ENCODE data around the gene NDUFA9. TPM values are rescaled to one million over a fixed set of nuclear protein-coding genes. Genes with fewer than 3 reads are reported as not detected.

Gene NDUFA9
- total RNA-seq, 6 donors from 2014 or later: 9.4 to 74.3 (median 32.4) TPM

DNA sequence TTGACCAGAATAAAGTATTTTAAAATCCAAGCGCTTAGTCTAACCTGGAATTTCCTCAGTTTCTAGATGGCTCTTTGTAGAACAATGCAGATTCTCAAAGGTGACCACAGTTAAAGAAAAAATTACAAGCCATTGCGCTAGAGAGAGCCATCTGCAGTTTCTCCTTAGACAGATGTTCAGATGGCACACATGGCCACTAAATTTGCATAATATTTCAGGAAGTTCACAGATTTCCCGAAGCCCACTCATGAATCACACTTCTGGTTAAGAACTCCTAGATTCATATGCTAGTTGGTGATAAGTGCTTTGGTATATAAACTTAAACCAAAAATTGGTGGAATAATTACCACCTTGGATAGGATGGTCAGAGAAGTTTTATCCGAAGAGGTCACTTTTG is 812 bp upstream of the NDUFA9 start:
- TF ChIP-seq POLR2AphosphoS5 (IDR thresholded peaks at IDR 0.05) (no peak), EP300 (IDR thresholded peaks at IDR 0.05) (no peak), POLR2A (IDR thresholded peaks at IDR 0.05) (no peak)
- TF ChIP-seq, protein P1, sequence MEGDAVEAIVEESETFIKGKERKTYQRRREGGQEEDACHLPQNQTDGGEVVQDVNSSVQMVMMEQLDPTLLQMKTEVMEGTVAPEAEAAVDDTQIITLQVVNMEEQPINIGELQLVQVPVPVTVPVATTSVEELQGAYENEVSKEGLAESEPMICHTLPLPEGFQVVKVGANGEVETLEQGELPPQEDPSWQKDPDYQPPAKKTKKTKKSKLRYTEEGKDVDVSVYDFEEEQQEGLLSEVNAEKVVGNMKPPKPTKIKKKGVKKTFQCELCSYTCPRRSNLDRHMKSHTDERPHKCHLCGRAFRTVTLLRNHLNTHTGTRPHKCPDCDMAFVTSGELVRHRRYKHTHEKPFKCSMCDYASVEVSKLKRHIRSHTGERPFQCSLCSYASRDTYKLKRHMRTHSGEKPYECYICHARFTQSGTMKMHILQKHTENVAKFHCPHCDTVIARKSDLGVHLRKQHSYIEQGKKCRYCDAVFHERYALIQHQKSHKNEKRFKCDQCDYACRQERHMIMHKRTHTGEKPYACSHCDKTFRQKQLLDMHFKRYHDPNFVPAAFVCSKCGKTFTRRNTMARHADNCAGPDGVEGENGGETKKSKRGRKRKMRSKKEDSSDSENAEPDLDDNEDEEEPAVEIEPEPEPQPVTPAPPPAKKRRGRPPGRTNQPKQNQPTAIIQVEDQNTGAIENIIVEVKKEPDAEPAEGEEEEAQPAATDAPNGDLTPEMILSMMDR (IDR thresholded peaks at IDR 0.05): no peak
- Histone ChIP-seq H3K9me3 (no peaks in the 10 kb centered on the region), H3K27ac (peak overlapping the region; percentile 86 to 93 (median 89)), H3K27me3 (no peaks in the 10 kb centered on the region), H3K4me1 (peaks cover 15 to 36% (median 23%) of the 10 kb centered on the region in 4 donors), H3K36me3 (no peaks in the 10 kb centered on the region), H3K4me3 (peak overlapping the region; percentile 50 to 89 (median 62))
- 24 to 33% methylated on average over 4 of the region's 4 CpGs for WGBS, 2 donors
- no peak for DNase-seq
- ATAC-seq (ENCODE audit: low FRiP score in 2 of 2): peak in 1 of 2 donors; percentile 43

DNA sequence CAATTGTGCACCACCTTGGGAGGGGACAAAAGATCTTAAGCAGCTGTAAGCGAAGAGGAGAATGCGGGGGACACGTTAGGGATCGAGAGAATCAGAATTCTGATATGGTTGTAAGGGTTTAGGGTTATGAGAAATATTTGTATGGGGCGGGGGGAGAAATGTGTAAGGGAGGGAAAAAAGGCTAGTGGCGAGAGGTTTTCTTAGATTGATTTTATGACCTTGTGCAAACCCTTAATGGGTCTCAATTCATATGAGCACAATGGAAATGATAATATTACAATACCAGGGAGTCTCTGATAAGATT is 396 bp downstream of the NDUFA9 start:
- Histone ChIP-seq H3K4me1 (peaks cover 15 to 38% (median 23%) of the 10 kb centered on the region in 4 donors), H3K27me3 (no peaks in the 10 kb centered on the region), H3K4me3 (peak overlapping the region; percentile 50 to 89 (median 62)), H3K27ac (peak overlapping the region; percentile 86 to 93 (median 89)), H3K9me3 (no peaks in the 10 kb centered on the region), H3K36me3 (peaks cover 0 to 2% (median 0%) of the 10 kb centered on the region in 4 donors)
- DNase-seq: no peak
- WGBS, 2 donors: 0 to 1% methylated on average over 6 of the region's 6 CpGs
- no peak for ATAC-seq (ENCODE audit: low FRiP score in 2 of 2)
- TF ChIP-seq, protein P1 (IDR thresholded peaks at IDR 0.05): no peak
- TF ChIP-seq POLR2AphosphoS5 (IDR thresholded peaks at IDR 0.05) (no peak), POLR2A (IDR thresholded peaks at IDR 0.05) (no peak), EP300 (IDR thresholded peaks at IDR 0.05) (no peak)

DNA sequence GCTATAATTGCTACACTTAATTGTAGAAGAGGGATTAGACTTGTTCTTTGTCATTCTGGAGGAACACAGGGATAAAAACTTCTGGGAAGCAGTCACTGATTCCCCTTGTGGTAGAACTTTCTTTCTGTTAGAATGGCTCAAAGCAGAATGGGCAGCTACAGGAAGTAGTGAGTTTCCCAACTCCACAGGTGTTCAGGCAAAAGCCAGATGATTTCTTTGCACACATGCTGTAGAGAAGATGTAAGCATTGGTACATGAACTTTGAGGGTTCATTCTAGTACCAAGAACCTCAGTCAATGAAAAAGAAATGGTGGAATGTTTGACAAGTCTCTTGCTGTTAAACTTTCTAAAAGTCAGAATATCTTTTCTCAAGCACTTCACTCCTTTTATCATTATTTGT is 4.3 kb downstream of the NDUFA9 start:
- H3K4me3 ChIP-seq: no peak overlapping the region
- no peak overlapping the region for H3K27ac ChIP-seq
- no peaks in the 10 kb centered on the region for H3K9me3 ChIP-seq
- no peaks in the 10 kb centered on the region for H3K27me3 ChIP-seq
- H3K4me1 ChIP-seq: peaks cover 9 to 32% (median 16%) of the 10 kb centered on the region in 4 donors
- TF ChIP-seq, protein P1 (IDR thresholded peaks at IDR 0.05): no peak
- TF ChIP-seq POLR2A (IDR thresholded peaks at IDR 0.05): no peak
- no peak for TF ChIP-seq POLR2AphosphoS5 (IDR thresholded peaks at IDR 0.05)
- no peak for TF ChIP-seq EP300 (IDR thresholded peaks at IDR 0.05)
- DNase-seq (no peak), ATAC-seq (ENCODE audit: low FRiP score in 2 of 2) (no peak)
- H3K36me3 ChIP-seq: peaks cover 5 to 41% (median 34%) of the 10 kb centered on the region in 4 donors

DNA sequence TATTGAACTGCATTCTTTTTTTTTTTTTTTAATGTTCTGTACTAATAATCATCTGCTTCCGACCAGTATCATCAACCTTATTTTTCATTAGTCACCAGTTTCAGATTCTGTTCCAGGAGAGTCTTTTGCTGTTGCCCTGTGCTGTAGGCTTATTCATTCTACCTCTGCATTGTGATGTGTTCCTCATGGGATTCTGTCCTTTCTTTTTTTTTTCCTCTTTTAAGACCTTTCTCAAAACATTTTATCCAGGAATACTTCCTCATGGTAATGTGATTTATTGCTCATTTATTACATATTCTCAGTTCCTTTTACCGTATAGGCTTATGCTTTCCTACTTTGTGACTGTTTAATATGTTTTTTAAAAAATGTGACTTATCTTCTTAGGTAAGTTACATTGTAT is 4.8 kb downstream of the NDUFA9 start:
- H3K9me3 ChIP-seq: no peaks in the 10 kb centered on the region
- 76 to 77% methylated on average over 2 of the region's 2 CpGs for WGBS, 2 donors
- H3K27me3 ChIP-seq: no peaks in the 10 kb centered on the region
- H3K4me1 ChIP-seq: peaks cover 9 to 32% (median 15%) of the 10 kb centered on the region in 4 donors
- H3K36me3 ChIP-seq: peaks cover 9 to 45% (median 38%) of the 10 kb centered on the region in 4 donors
- no peak for DNase-seq
- TF ChIP-seq POLR2AphosphoS5 (IDR thresholded peaks at IDR 0.05) (no peak), EP300 (IDR thresholded peaks at IDR 0.05) (no peak), POLR2A (IDR thresholded peaks at IDR 0.05) (no peak)
- TF ChIP-seq, protein P1 (IDR thresholded peaks at IDR 0.05): no peak
- no peak overlapping the region for H3K4me3 ChIP-seq
- H3K27ac ChIP-seq: no peak overlapping the region
- no peak for ATAC-seq (ENCODE audit: low FRiP score in 2 of 2)

- 48 to 58% methylated on average over 3 of the region's 3 CpGs for WGBS, 2 donors
- H3K4me3 ChIP-seq: no peak overlapping the region
- no peak for ATAC-seq (ENCODE audit: low FRiP score in 2 of 2)
- no peak overlapping the region for H3K27ac ChIP-seq
- TF ChIP-seq, protein P1 (IDR thresholded peaks at IDR 0.05): no peak
- TF ChIP-seq POLR2AphosphoS5 (IDR thresholded peaks at IDR 0.05) (no peak), POLR2A (IDR thresholded peaks at IDR 0.05) (no peak), EP300 (IDR thresholded peaks at IDR 0.05) (no peak)
- H3K36me3 ChIP-seq: peaks cover 24 to 97% (median 69%) of the 10 kb centered on the region in 4 donors
- H3K4me1 ChIP-seq: no peaks in the 10 kb centered on the region
- H3K9me3 ChIP-seq: no peaks in the 10 kb centered on the region
- no peak for DNase-seq
- H3K27me3 ChIP-seq: no peaks in the 10 kb centered on the region
Observed at GRCh38 chr12:4663971-4664505, 15.1 kb downstream of the NDUFA9 start.

Measured in upper lobe of left lung (tissue), 6 donors.